Measurements from ENCODE around the gene PRR5L. TPM values are rescaled to one million over a fixed set of nuclear protein-coding genes. Genes with fewer than 3 reads are reported as not detected.

Gene PRR5L
- total RNA-seq, 1 experiment from 2014 or later, result 23.9 TPM

GRCh38 chr11:36367806-36368680 is 72.0 kb downstream of the PRR5L start:
- peaks cover 27% of the 10 kb centered on the region for H3K4me1 Mint-ChIP-seq (ENCODE audit: insufficient read depth, unreplicated experiment)
- no peak for TF ChIP-seq CTCF (IDR thresholded peaks at IDR 0.05; ENCODE audit: unreplicated experiment)
- intact Hi-C loops (cut with micrococcal nuclease), result no loop called here
- ChIA-PET POLR2A (no interaction called here), CTCF (no interaction called here)
- H3K9me3 Mint-ChIP-seq (ENCODE audit: unreplicated experiment), result no peaks in the 10 kb centered on the region
- DNase-seq (ENCODE audit: unreplicated experiment), result no peak
- no TSS peak for BruUV-seq (replicated peaks)
- no peaks in the 10 kb centered on the region for H3K27me3 Mint-ChIP-seq (ENCODE audit: insufficient read depth, unreplicated experiment)
- no peaks in the 10 kb centered on the region for H3K36me3 Mint-ChIP-seq (ENCODE audit: insufficient read depth, unreplicated experiment)
- no peak overlapping the region for H3K27ac Mint-ChIP-seq (ENCODE audit: low read depth, unreplicated experiment)
- H3K4me3 Mint-ChIP-seq (ENCODE audit: unreplicated experiment), result no peak overlapping the region

- TF ChIP-seq CTCF (IDR thresholded peaks at IDR 0.05; ENCODE audit: unreplicated experiment), result no peak
- intact Hi-C loops (cut with micrococcal nuclease), result loop anchor here (5.0 kb wide), 1 partner anchor 61 kb away; no protein-coding TSS in a partner anchor
- H3K9me3 Mint-ChIP-seq (ENCODE audit: unreplicated experiment), result no peaks in the 10 kb centered on the region
- peaks cover 10% of the 10 kb centered on the region for H3K4me1 Mint-ChIP-seq (ENCODE audit: insufficient read depth, unreplicated experiment)
- DNase-seq (ENCODE audit: unreplicated experiment), result no peak
- POLR2A ChIA-PET, result no interaction called here
- BruUV-seq (replicated peaks), result no TSS peak
- H3K27ac Mint-ChIP-seq (ENCODE audit: low read depth, unreplicated experiment), result peak overlapping the region; percentile 0
- no peaks in the 10 kb centered on the region for H3K27me3 Mint-ChIP-seq (ENCODE audit: insufficient read depth, unreplicated experiment)
- no peak overlapping the region for H3K4me3 Mint-ChIP-seq (ENCODE audit: unreplicated experiment)
- no peaks in the 10 kb centered on the region for H3K36me3 Mint-ChIP-seq (ENCODE audit: insufficient read depth, unreplicated experiment)
- CTCF ChIA-PET, result interaction anchor here (0.5 kb wide), 1 partner anchor 269 kb away, joined by 4 read pairs; no protein-coding TSS in a partner anchor
These were observed 75.1 kb downstream of the PRR5L start for GRCh38 chr11:36371181-36371580.

- POLR2A ChIA-PET, result no interaction called here
- no TSS peak for BruUV-seq (replicated peaks)
- H3K27ac Mint-ChIP-seq (ENCODE audit: low read depth, unreplicated experiment), result peak overlapping the region; percentile 0
- intact Hi-C loops (cut with micrococcal nuclease), result loop anchor here (5.0 kb wide), 1 partner anchor 61 kb away; no protein-coding TSS in a partner anchor
- H3K9me3 Mint-ChIP-seq (ENCODE audit: unreplicated experiment), result no peaks in the 10 kb centered on the region
- CTCF ChIA-PET, result no interaction called here
- no peak overlapping the region for H3K4me3 Mint-ChIP-seq (ENCODE audit: unreplicated experiment)
- no peaks in the 10 kb centered on the region for H3K36me3 Mint-ChIP-seq (ENCODE audit: insufficient read depth, unreplicated experiment)
- H3K27me3 Mint-ChIP-seq (ENCODE audit: insufficient read depth, unreplicated experiment), result no peaks in the 10 kb centered on the region
- H3K4me1 Mint-ChIP-seq (ENCODE audit: insufficient read depth, unreplicated experiment), result peaks cover 10% of the 10 kb centered on the region
- DNase-seq (ENCODE audit: unreplicated experiment), result no peak
- TF ChIP-seq CTCF (IDR thresholded peaks at IDR 0.05; ENCODE audit: unreplicated experiment), result no peak
These were observed 75.5 kb downstream of the PRR5L start for GRCh38 chr11:36371590-36371989.

- H3K4me3 Mint-ChIP-seq (ENCODE audit: unreplicated experiment), result peak overlapping the region; percentile 4
These were observed 76.1 kb downstream of the PRR5L start for GRCh38 chr11:36372101-36372771.

More at GRCh38 chr11:36372101-36372771, 76.1 kb downstream of the PRR5L start:
- TF ChIP-seq CTCF (IDR thresholded peaks at IDR 0.05; ENCODE audit: unreplicated experiment), result no peak
- BruUV-seq (replicated peaks), result no TSS peak
- Mint-ChIP-seq H3K36me3 (ENCODE audit: insufficient read depth, unreplicated experiment) (no peaks in the 10 kb centered on the region), H3K27ac (ENCODE audit: low read depth, unreplicated experiment) (peak overlapping the region; percentile 0), H3K27me3 (ENCODE audit: insufficient read depth, unreplicated experiment) (no peaks in the 10 kb centered on the region), H3K9me3 (ENCODE audit: unreplicated experiment) (no peaks in the 10 kb centered on the region), H3K4me1 (ENCODE audit: insufficient read depth, unreplicated experiment) (peaks cover 10% of the 10 kb centered on the region)
- intact Hi-C loops (cut with micrococcal nuclease), result loop anchor here (5.0 kb wide), 1 partner anchor 60 kb away; no protein-coding TSS in a partner anchor
- DNase-seq (ENCODE audit: unreplicated experiment), result peak; percentile 92
- POLR2A ChIA-PET, result interaction anchor here (0.5 to 0.9 kb wide), 2 partner anchors 9 to 593 kb away, joined by 3 read pairs; no protein-coding TSS in a partner anchor
- CTCF ChIA-PET, result interaction anchor here (0.9 to 1.2 kb wide), 2 partner anchors 11 to 17 kb away, joined by 3 read pairs; no protein-coding TSS in a partner anchor

Data from MCF 10A (cell line).